ENCODE data around the gene GALNT15.

DNA sequence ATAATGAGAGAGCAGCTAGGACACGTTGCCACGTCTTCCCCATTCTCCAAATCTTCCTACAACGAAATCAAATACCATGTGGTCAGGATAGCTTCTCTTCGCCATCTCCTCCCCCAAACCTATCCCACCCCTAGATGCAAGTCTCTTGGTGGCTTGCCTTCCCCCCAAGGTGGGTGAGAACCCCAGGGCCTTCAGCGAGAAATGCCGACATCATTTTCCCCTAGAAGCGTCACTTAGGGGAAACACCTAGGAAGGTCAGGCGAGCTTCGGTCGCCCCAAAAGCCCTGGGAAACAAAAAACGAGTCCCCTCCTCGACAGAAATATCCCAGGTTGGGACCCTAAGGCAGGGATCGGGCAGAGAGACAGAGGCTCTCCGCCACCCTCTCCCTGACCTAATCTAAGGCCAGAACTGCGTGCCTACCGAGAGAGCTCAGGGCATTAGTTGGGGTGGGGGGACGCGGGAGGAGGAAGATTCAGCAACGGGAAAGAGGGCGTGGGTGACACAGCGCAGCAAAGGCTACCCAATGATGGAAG, 89.8 kb downstream of the GALNT15 start:
- TF ChIP-seq, protein P1, sequence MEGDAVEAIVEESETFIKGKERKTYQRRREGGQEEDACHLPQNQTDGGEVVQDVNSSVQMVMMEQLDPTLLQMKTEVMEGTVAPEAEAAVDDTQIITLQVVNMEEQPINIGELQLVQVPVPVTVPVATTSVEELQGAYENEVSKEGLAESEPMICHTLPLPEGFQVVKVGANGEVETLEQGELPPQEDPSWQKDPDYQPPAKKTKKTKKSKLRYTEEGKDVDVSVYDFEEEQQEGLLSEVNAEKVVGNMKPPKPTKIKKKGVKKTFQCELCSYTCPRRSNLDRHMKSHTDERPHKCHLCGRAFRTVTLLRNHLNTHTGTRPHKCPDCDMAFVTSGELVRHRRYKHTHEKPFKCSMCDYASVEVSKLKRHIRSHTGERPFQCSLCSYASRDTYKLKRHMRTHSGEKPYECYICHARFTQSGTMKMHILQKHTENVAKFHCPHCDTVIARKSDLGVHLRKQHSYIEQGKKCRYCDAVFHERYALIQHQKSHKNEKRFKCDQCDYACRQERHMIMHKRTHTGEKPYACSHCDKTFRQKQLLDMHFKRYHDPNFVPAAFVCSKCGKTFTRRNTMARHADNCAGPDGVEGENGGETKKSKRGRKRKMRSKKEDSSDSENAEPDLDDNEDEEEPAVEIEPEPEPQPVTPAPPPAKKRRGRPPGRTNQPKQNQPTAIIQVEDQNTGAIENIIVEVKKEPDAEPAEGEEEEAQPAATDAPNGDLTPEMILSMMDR (IDR thresholded peaks at IDR 0.05; ENCODE audit: insufficient read depth, low read depth, low read length) = no peak
- TF ChIP-seq EZH2 (IDR thresholded peaks at IDR 0.05; ENCODE audit: insufficient read depth, low read length) = no peak

Measured in astrocyte (in vitro differentiated cells and primary cell).